Upper lobe of right lung (tissue), 1 donor: Measurements from ENCODE around the gene MRPL37. TPM values are rescaled to one million over a fixed set of nuclear protein-coding genes. Genes with fewer than 3 reads are reported as not detected.

Experiments used
- ATAC-seq: fragments of 200-7000 bp; cut with Tn5 transposase; one replicate; pipeline ENCODE4 v1.9.1; 2020; ENCODE audit warnings: mild to moderate bottlenecking, moderate library complexity
- DNase-seq: peaks from one replicate; pipeline ENCODE4 v3.0.0-alpha.2; 2020
- H3K27ac ChIP-seq: fragments of 200-600 bp; one replicate; pipeline ENCODE4 v1.8.0; 2022
- H3K27me3 ChIP-seq: fragments of 200-600 bp; one replicate; pipeline ENCODE4 v1.8.0; 2022; ENCODE audit warnings: mild to moderate bottlenecking
- H3K36me3 ChIP-seq: fragments of 200-600 bp; one replicate; pipeline ENCODE4 v1.8.0; 2022
- H3K4me1 ChIP-seq: fragments of 200-600 bp; one replicate; pipeline ENCODE4 v1.8.0; 2022
- H3K4me3 ChIP-seq: fragments of 200-600 bp; one replicate; pipeline ENCODE4 v1.8.0; 2022; ENCODE audit warnings: mild to moderate bottlenecking
- H3K9me3 ChIP-seq: fragments of 200-600 bp; one replicate; pipeline ENCODE4 v1.8.0; 2022
- intact Hi-C: fragments of 100-400 bp; cut with DNase I; formaldehyde crosslinking; loops from one replicate; pipeline ENCODE4 v1.11.0; 2022
- total RNA-seq: library from RNA; stranded (reverse); fragmentation: NEBNext Ultra II Directional; extraction: Animal tissue kit (Norgen Biotek cat#: 25700); gene quantifications from one replicate; pipeline ENCODE4 v1.2.1, GENCODE V29; 2021
- TF ChIP-seq, protein P1 (sequence below): fragments of 200-600 bp; IDR thresholded peaks from one replicate; pipeline ENCODE4 v1.8.0; 2022; ENCODE audit warnings: antibody characterized with exemption
- donor health status: DM: no; HTN: yes; CAD: no; lungs with severe emphysema.

The MRPL37 gene
- total RNA-seq, 1 donor from 2014 or later: 41.9 TPM

DNA sequence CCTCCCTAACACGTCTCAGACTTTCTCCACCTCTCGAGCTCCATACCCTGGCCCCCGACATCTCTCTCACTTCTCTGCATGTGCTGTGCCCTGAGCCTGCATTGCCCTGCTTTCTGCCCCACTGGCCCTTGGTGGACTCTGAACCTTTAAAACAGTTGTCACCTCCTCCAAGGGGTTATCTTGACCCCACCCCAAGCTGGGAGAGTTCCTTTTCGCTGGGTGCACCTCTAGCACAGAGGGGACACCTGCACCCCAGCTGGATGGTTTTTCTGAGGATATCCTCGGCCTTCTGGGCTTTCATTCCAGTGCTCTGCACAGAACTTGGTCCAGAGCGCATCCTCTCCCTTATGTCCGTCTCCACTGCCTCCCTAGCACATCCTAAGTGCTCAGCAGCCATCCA, 43.0 kb upstream of the MRPL37 start:
- Histone ChIP-seq H3K36me3 (no peaks in the 10 kb centered on the region), H3K4me3 (no peak overlapping the region), H3K4me1 (peaks cover 15% of the 10 kb centered on the region), H3K27ac (no peak overlapping the region), H3K27me3 (no peaks in the 10 kb centered on the region), H3K9me3 (no peaks in the 10 kb centered on the region)
- intact Hi-C loops: no loop called here
- DNase-seq: no peak
- ATAC-seq: no peak
- TF ChIP-seq, protein P1, sequence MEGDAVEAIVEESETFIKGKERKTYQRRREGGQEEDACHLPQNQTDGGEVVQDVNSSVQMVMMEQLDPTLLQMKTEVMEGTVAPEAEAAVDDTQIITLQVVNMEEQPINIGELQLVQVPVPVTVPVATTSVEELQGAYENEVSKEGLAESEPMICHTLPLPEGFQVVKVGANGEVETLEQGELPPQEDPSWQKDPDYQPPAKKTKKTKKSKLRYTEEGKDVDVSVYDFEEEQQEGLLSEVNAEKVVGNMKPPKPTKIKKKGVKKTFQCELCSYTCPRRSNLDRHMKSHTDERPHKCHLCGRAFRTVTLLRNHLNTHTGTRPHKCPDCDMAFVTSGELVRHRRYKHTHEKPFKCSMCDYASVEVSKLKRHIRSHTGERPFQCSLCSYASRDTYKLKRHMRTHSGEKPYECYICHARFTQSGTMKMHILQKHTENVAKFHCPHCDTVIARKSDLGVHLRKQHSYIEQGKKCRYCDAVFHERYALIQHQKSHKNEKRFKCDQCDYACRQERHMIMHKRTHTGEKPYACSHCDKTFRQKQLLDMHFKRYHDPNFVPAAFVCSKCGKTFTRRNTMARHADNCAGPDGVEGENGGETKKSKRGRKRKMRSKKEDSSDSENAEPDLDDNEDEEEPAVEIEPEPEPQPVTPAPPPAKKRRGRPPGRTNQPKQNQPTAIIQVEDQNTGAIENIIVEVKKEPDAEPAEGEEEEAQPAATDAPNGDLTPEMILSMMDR: no peak

DNA sequence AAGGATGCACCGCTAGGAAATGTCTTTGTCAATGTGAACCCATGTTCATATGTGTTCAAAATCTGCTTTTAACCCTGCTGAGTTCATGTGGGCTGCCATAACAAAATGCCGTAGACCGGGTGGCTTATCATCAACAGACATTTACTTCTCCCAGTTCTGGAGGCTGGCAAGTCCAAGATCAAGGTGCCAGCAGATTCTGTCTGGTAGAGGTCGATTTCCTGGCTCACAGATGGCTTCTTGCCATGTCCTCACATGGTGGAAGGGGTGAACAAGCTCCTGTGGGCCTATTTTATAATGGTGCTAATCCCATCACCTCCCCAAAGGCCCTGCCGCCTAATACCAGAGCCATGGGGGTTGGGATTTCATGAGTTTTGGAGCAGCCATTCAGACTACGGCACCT, 42.6 kb upstream of the MRPL37 start:
- TF ChIP-seq, protein P1: no peak
- Histone ChIP-seq H3K9me3 (no peaks in the 10 kb centered on the region), H3K27ac (no peak overlapping the region), H3K4me3 (no peak overlapping the region), H3K4me1 (peaks cover 15% of the 10 kb centered on the region), H3K27me3 (no peaks in the 10 kb centered on the region), H3K36me3 (no peaks in the 10 kb centered on the region)
- intact Hi-C loops: no loop called here
- DNase-seq (no peak), ATAC-seq (no peak)

DNA sequence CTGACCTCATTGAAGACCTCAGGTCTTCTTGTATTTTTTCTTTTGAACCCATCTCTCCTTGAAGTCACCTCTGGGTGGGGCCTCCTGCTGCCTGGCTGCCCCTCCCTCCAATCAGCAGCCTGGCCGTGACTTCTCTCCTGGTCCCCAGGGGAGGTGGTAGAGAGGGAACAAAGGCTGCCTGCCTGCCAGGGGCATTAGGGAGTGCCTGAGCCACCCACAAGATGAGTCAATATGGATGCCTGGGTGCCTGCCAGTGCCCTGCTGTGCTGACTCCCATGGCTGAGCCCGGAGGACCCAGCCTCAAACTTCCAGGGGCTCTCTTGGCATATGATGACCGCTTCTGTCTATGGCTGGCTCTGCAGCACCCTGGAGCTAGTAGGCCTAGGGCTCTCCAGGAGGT, 41.9 kb upstream of the MRPL37 start:
- no peak for ATAC-seq
- no peaks in the 10 kb centered on the region for H3K27me3 ChIP-seq
- H3K27ac ChIP-seq: no peak overlapping the region
- peak; percentile 15 for DNase-seq
- no peak overlapping the region for H3K4me3 ChIP-seq
- no peaks in the 10 kb centered on the region for H3K36me3 ChIP-seq
- no peaks in the 10 kb centered on the region for H3K9me3 ChIP-seq
- TF ChIP-seq, protein P1: no peak
- peaks cover 15% of the 10 kb centered on the region for H3K4me1 ChIP-seq
- intact Hi-C loops: no loop called here

DNA sequence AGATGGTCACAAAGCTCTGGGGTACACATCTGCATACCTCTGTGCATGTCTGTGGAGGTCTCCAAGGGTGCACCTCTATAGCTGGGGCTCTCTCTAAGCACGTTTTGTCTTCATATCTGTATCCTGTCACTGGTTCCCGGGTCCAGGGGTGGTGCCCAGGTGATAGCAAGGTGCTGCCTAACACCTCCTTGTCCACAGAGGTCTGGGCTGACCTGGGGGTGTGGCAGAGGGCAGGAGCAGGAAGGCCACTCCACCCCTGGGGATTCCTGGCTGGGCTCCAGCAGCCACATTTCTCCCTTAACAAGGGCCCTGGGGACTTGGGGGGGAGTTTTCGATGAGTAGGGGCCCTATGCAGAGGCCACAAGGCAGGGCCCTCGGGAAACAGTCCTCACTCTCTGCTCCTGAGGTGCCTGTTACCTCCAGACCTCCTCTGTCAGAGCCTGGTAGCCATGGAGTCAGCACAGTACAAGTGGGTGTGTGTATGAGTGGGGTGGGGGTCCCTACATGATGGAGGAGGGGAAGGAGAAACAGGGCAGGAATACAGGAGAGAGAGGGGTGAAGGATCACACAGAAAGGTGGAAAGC, 40.1 kb upstream of the MRPL37 start:
- ATAC-seq (no peak), DNase-seq (peak; percentile 56)
- peaks cover 5% of the 10 kb centered on the region for H3K4me1 ChIP-seq
- intact Hi-C loops: no loop called here
- H3K27me3 ChIP-seq: no peaks in the 10 kb centered on the region
- no peak overlapping the region for H3K27ac ChIP-seq
- TF ChIP-seq, protein P1: no peak
- H3K36me3 ChIP-seq: no peaks in the 10 kb centered on the region
- H3K9me3 ChIP-seq: no peaks in the 10 kb centered on the region
- no peak overlapping the region for H3K4me3 ChIP-seq

DNA sequence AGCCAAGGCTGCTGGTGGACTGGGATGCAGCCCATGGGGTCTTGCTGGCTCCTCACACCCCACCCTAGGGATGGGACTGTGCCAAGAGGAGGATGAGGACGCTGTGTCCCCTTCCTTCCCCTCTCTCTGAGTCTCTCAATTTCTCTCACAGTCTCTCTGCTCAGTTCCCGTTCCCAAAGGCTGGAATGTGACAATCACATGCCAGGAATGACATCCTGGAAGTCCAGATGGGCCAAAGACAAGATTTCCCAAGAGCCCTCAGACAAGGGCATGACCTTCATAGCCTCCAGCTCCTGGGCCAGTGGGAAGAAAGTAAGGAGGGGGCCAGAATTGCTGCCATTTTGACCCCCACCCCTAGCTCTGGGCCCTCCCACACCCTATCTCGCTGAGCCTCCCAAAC, 39.6 kb upstream of the MRPL37 start:
- Histone ChIP-seq H3K9me3 (no peaks in the 10 kb centered on the region), H3K36me3 (no peaks in the 10 kb centered on the region), H3K4me3 (no peak overlapping the region), H3K27me3 (no peaks in the 10 kb centered on the region), H3K27ac (no peak overlapping the region), H3K4me1 (peaks cover 5% of the 10 kb centered on the region)
- intact Hi-C loops: no loop called here
- TF ChIP-seq, protein P1: no peak
- ATAC-seq: peak; percentile 26
- DNase-seq: no peak
